ENCODE results near the gene SPRR5.

- TF ChIP-seq CTCF (IDR thresholded peaks at IDR 0.05; ENCODE audit: low read depth, low read length), result no peak
- no peak for TF ChIP-seq EZH2phosphoT487 (IDR thresholded peaks at IDR 0.05; ENCODE audit: low read depth)
Observed at GRCh38 chr1:152951711-152952110, 4.7 kb downstream of the SPRR5 start.
